Measurements from ENCODE around the gene ATRAID.

ATRAID gene

GRCh38 chr2:27222407-27222806 is 10.6 kb downstream of the ATRAID start:
- no peak for TF ChIP-seq CTCF (conservative IDR thresholded peaks at IDR 0.05; ENCODE audit: low read length)
- H3K4me3 ChIP-seq (ENCODE audit: low read length), result no peak overlapping the region
- no peak for DNase-seq (ENCODE audit: low read depth)

DNA sequence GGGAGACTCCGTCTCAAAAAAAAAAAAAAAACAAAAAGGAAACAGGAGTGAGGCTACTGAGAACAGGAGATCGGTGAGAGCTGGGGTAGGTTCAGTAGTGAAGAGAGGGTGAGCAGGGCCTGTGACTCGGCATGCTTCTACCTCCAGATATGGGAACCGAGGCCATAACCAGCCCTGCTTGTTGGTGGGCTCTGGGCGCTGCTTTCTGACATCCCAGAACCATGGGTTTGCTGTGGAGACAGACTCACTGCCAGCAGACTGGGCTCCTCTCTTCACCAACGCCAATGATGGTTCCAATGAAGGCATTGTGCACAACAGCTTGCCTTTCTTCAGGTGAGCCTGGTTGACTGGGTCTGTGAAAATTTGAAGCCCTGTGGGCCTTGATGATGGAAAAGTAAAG is 11.6 kb downstream of the ATRAID start:
- no peak for DNase-seq (ENCODE audit: low read depth)
- H3K4me3 ChIP-seq (ENCODE audit: low read length), result no peak overlapping the region
- TF ChIP-seq CTCF (conservative IDR thresholded peaks at IDR 0.05; ENCODE audit: low read length), result no peak

- no peak overlapping the region for H3K4me3 ChIP-seq (ENCODE audit: low read length)
- no peak for TF ChIP-seq CTCF (conservative IDR thresholded peaks at IDR 0.05; ENCODE audit: low read length)
- DNase-seq (ENCODE audit: low read depth), result no peak
Observed at GRCh38 chr2:27225526-27225925, 13.7 kb downstream of the ATRAID start.

GRCh38 chr2:27227501-27227900 is 15.7 kb downstream of the ATRAID start:
- no peak overlapping the region for H3K4me3 ChIP-seq (ENCODE audit: low read length)
- no peak for DNase-seq (ENCODE audit: low read depth)
- no peak for TF ChIP-seq CTCF (conservative IDR thresholded peaks at IDR 0.05; ENCODE audit: low read length)

GRCh38 chr2:27231921-27232320 is 20.1 kb downstream of the ATRAID start:
- TF ChIP-seq CTCF (conservative IDR thresholded peaks at IDR 0.05; ENCODE audit: low read length), result no peak
- no peak overlapping the region for H3K4me3 ChIP-seq (ENCODE audit: low read length)
- DNase-seq (ENCODE audit: low read depth), result no peak

DNA sequence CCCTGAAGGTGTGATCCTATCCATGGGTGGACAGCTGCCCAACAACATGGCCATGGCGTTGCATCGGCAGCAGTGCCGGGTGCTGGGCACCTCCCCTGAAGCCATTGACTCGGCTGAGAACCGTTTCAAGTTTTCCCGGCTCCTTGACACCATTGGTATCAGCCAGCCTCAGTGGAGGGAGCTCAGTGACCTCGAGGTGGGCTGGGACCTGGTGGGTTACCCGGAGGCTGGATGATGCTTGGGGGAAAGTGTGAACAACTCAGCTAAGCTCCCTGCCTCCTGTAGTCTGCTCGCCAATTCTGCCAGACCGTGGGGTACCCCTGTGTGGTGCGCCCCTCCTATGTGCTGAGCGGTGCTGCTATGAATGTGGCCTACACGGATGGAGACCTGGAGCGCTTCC is 21.5 kb downstream of the ATRAID start:
- DNase-seq (ENCODE audit: low read depth), result no peak
- H3K4me3 ChIP-seq (ENCODE audit: low read length), result no peak overlapping the region
- no peak for TF ChIP-seq CTCF (conservative IDR thresholded peaks at IDR 0.05; ENCODE audit: low read length)

DNA sequence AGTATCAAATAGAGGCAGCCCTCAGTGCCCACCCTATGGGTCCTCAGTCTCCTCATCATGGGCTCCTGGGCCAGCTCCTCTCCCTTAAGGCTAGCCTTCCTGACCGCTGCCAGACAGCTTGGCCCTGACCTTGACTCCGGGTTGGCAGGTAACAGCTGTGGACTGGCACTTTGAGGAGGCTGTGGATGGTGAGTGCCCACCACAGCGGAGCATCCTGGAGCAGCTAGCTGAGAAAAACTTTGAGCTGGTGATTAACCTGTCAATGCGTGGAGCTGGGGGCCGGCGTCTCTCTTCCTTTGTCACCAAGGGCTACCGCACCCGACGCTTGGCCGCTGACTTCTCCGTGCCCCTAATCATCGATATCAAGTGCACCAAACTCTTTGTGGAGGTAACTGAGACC is 24.3 kb downstream of the ATRAID start:
- H3K4me3 ChIP-seq (ENCODE audit: low read length), result no peak overlapping the region
- TF ChIP-seq CTCF (conservative IDR thresholded peaks at IDR 0.05; ENCODE audit: low read length), result no peak

More for the DNA sequence above, 24.3 kb downstream of the ATRAID start:
- no peak for DNase-seq (ENCODE audit: low read depth)
